HG02884 (cell line): Measurements from ENCODE around the gene RGPD5.
"Not testable (repeated sequence)": the region's sequence is repeated elsewhere in the genome, so short reads cannot be mapped to it uniquely, and the experiment has no call there.

ENCODE experiments used
- ATAC-seq: cut with Tn5 transposase; IDR thresholded peaks from one replicate; pipeline ENCODE4 v1.9.1; 2021; ENCODE audit warnings: mild to moderate bottlenecking, moderate library complexity; ENCODE audit not compliant: unreplicated experiment

RGPD5 gene

GRCh38 chr2:109891024-109891423 is 96.9 kb downstream of the RGPD5 start:
- ATAC-seq, result not testable (repeated sequence)

DNA sequence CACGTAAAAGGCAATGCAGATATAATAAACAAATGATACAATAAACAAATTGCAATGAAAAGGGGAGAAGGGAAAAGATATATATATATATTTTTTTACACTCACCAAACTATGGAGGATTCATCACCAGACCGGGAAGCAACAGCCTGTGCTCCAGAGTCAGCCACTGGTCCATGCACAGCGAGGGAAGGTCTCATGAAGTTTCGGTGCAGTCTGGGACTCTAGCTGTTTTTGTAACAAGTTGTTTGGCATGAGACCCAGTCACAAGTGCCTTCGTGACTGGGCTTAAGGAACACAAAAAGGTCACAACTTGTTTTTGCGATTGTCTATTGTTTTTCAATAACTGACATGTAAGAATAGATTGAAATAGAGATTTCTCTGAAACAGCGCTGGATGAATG is 99.6 kb downstream of the RGPD5 start:
- not testable (repeated sequence) for ATAC-seq

DNA sequence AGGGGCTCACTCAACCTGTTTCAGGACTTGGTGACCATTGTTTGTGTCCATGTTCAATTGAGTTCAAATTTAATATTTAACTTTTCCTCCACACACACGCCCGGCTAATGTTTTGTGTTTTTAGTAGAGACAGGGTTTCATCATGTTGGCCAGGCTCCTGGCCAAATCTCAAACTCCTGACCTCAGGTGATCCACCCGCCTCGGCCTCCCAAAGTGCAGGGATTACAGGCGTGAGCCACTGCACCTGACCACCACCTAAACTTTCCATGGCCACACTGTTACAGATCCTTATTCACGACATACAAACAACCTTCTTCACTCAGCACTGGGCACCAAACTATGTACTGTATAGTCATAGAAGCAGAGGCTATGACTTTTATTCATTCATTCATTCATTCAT is 100.0 kb downstream of the RGPD5 start:
- not testable (repeated sequence) for ATAC-seq

DNA sequence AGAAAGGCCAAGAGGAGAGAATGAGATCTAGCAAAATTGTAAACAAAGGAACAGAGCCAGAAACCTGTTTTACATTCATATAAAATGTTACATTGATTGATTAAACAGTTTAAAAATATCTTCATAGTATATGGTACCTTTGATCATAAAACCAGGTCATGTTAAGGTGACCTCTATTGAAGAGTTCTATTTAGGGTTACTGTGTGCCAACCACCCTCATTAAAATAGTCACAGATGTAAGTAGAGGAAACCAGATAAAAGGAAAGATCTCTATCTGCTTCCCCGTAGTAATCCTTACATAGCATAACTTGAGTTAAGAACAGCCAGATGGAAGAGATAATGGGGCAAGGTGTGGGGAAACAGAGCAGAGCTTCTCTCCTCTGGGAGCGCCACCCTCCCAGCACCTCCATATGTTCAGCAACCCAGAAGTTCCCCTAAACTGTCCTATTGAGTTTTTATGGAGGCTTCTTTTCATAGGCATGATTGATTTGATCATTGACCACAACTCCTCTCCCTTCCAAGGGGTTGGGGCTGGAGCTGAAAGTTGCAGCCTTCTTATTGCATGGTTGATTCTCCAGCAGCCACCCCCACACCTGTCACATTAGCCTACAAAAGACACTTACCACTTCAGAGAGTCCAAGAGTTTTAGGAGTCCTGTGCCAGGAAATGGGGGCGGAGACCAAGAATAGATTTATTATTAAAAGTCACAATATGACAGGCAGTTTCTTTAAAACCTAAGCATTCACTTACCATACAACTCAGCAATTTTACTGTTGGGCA is 101.2 kb downstream of the RGPD5 start:
- not testable (repeated sequence) for ATAC-seq

GRCh38 chr2:109896212-109896611 is 102.1 kb downstream of the RGPD5 start:
- peak; percentile 98 for ATAC-seq

- ATAC-seq, result not testable (repeated sequence)
Measured at GRCh38 chr2:109897769-109898461, 103.8 kb downstream of the RGPD5 start.

- ATAC-seq, result not testable (repeated sequence)
Measured at GRCh38 chr2:109898462-109899336, 104.6 kb downstream of the RGPD5 start, which contains the start of gene LIMS3. Gene LIMS3, plus strand, starts transcription at chr2:109898688. Its CDS starts 41 bp downstream, at chr2:109898729.

- ATAC-seq, result peak; percentile 93
Measured at GRCh38 chr2:109905796-109906195, 111.7 kb downstream of the RGPD5 start.
